NOMO-1 treated with DMSO at 0.1 percent for 48 hours (cell line): ENCODE measurements around the gene NSD1.
A peak's percentile ranks its signal among the peaks of the same experiment; 100 is the strongest.
"Not testable (repeated sequence)": the region's sequence is repeated elsewhere in the genome, so short reads cannot be mapped to it uniquely, and the experiment has no call there.

Experiments used
- DNase-seq: peaks from one replicate; lab custom pipeline; 2025; ENCODE audit not compliant: unreplicated experiment; lab: John Stamatoyannopoulos, UW

NSD1 gene

GRCh38 chr5:177222269-177222668 is 88.7 kb downstream of the NSD1 start:
- DNase-seq, result peak; percentile 20

DNA sequence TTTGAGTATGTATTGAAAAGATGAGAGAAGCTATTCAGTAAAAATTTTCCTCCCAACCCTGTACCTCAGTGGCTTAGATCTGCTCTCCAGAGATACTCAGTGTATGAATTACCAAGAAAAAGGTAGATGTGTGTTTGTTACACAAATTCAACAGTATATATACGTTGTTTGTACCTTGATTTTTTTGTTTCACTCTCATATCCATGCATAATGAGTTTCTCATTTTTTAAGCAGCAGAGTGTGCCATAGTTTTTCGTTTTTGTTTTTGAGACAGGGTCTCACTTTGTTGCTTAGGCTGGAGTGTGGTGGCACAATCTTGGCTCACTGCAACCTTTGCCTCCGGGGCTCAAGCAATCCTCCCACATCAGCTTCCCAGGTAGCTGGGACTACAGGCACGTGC is 92.2 kb downstream of the NSD1 start:
- DNase-seq, result no peak

DNA sequence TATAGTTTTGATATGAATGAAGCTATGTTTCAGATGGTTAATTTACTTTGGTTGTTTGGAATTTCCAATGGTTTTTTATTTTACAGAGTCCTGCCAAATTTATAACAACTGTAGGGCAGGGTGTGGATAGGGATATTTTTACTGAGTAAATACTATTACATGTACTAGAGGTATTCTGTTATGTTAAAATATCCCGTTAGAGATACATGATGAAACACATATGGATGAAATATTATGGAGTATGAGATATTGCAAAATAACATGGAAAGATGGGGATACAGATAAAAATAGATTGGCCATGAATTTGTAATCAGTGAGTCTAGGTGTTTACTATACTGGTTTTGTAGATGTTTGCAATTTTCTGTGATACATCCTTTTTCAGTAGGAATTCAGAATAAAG is 93.3 kb downstream of the NSD1 start:
- DNase-seq, result no peak

DNA sequence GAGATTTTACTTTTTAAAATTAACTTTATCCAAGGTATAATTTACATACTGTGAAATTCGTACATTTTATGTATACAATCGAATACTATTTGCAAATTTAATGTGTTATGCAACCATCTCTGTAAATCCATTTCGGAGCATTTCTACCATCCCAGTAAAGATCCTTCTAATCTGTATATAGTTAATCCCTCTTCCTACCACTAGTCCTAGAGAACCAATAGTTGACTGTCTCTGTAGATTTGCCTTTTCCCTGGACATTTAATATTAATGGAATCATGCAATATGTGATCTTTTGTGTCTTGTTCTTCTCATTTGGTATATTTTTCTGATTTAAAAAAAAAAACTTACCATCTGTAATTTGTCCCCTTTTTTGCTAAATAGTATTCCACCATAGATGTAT is 95.2 kb downstream of the NSD1 start:
- DNase-seq, result no peak

GRCh38 chr5:177230660-177231059 is 97.1 kb downstream of the NSD1 start:
- DNase-seq, result no peak

DNA sequence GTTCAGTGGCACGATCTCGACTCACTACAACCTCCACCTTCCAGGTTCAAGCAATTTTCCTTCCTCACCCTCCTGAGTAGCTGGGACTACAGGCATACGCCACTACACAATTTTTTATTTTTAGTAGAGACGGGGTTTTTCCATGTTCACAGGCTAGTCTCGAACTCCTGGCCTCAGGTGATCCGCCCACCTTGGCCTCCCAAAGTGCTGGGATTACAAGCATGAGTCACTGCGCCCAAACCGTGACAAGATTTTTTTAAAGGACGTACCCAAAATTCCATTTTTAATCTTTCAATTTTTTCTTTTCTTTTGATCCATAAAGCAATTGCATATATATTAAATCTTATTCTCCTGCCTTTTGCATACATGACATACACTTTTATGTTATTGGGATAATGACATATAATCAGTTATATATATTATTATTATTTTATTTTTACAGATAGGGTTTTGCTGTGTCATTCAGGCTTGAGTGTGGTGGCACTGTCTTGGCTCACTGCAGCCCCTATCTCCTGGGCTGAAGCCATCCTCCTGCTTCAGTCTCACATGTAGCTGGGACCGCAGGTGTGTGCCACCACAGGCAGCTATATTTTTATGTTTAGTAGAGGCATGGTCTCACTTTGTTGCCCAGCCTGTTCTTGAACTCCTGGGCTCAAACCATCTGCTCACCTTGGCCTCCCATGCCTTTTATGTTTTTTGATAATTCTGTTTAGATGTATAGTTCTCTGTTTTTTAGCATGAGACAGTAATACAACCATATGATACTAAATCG is 98.1 kb downstream of the NSD1 start:
- DNase-seq, result no peak

- no peak for DNase-seq
Observed at GRCh38 chr5:177232358-177232757, 98.8 kb downstream of the NSD1 start.

DNA sequence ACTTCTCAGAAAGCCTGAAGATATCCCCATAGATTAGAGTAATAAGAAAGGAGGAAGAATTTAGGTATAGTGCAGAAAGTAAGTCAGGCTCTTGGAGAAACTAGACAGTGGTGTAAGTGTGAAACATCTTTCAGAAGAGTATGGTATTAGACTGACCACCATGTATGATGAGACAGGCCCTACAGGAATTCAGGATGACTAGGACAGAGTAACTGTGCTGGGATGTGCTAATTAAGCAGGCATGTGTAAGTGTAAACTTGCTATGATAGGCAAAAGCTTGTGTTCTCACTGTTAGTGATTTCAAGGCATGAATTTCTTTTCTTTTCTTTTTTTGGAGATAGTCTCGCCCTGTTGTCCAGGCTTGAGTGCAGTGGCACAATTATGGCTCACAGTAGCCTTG is 99.2 kb downstream of the NSD1 start:
- DNase-seq, result no peak

DNA sequence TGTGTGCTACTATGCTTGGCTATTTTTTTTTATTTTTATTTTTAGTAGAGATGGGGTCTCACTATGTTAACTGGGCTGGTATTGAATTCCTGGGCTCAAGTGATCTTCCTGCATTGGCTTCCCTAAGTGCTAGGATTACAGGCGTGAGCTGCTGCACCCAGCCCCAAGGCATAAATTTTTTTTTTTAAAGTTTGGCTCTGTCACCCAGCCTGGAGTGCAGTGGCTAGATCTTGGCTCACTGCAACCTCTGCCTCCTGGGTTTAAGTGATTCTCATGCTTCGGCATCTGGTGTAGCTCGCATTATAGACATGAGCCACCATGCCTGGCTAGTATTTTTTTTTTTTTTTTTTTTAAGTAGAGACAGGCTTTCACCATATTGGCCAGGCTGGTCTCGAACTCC is 99.6 kb downstream of the NSD1 start:
- no peak for DNase-seq

GRCh38 chr5:177233802-177234201 is 100.2 kb downstream of the NSD1 start:
- DNase-seq, result no peak

DNA sequence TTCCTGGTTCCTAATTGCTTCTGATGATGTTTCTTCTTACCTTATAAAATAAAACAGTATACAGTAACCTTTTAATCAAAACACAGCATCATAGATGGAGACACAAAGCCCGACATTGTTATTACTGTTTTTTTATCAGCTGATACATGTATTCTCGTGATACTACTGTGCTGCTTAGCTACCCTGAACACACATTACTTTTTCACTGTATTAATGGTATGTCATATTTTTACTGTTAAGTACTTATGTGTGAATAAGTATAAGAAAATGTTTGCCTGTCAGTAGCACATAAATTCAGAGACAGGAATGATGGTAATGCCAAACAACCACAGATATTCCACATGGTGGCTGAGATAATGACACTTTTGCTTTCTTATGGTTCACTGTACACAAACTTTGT is 101.3 kb downstream of the NSD1 start:
- DNase-seq, result no peak

GRCh38 chr5:177241768-177242167 is 108.2 kb downstream of the NSD1 start:
- DNase-seq, result no peak

DNA sequence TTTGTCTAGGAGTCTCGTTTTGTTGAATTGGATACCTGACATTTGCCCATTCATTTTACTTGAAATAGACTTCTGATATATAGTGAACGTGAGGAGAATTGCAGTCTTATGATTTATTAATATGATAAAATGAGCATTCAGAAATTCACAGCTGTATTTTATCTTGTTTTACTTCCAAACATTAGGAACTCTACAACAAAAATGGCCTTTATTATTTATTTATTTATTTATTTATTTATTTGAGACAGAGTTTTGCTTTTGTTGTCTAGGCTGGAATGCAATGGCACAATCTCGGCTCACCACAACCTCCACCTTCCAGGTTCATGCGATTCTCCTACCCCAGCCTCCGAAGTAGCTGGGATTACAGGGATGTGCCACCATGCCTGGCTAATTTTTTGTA is 108.7 kb downstream of the NSD1 start:
- no peak for DNase-seq

- no peak for DNase-seq
Observed at GRCh38 chr5:177249761-177250537, 116.4 kb downstream of the NSD1 start.

DNA sequence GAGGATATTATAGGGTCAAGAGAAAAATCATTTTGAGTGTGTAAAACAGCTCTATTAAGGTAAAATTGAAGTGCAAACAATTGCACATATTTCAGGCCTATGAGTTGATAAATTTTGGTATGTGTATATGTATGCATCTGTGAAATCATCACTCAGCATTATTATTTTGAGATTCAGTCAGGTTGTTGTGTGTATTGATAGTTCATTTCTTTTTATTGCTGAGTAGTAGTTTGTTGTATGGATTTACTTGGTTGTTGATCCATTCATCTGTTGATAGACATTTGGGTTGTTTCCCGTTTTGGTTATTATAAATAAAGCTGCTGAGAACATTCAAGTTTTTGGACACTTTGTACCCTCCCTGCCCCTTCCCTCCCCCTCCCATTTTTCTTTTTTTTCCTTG is 119.7 kb downstream of the NSD1 start:
- DNase-seq, result no peak

DNA sequence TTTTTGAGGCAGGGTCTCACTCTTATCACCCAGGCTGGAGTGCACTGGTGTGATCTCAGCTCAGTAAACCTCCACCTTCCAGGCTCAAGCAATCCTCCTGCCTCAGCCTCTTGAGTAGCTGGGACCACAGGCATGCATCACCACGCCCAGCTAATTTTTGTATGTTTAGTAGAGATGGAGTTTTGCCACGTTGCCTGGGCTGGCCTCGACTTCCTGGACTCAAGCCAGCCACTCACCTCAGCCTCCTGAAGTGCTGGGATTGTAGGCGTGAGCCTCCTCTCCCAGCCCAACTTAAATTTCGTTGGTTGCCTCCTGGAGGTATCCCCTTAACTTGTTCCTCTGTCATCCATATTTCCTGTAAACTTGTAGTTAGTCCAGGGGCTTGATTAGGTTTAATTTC is 122.7 kb downstream of the NSD1 start:
- DNase-seq, result no peak

GRCh38 chr5:177258711-177259110 is 125.1 kb downstream of the NSD1 start:
- DNase-seq, result not testable (repeated sequence)

- DNase-seq, result no peak
Observed at GRCh38 chr5:177260961-177261360, 127.4 kb downstream of the NSD1 start.

DNA sequence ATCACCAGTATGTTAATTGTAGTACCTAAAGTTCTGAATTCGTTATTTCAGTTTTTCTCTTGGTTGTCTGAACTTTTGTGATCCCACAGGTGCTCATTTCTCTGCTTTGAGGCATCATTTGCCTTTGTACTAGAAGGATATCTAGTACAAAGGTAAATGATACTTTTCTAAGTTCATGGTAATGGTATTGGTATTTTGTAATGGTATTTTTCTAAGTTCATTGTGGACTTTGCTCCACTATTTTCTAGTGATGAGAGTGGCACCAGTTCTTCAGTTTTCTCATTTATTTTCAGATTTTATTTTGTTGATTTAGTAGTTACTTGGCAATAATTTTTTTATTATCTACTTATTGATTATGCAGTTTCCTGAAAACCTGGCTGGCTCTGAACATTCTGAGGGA is 127.9 kb downstream of the NSD1 start:
- no peak for DNase-seq

- no peak for DNase-seq
Observed at GRCh38 chr5:177264178-177264577, 130.6 kb downstream of the NSD1 start.

- no peak for DNase-seq
Observed at GRCh38 chr5:177265395-177265794, 131.8 kb downstream of the NSD1 start.

DNA sequence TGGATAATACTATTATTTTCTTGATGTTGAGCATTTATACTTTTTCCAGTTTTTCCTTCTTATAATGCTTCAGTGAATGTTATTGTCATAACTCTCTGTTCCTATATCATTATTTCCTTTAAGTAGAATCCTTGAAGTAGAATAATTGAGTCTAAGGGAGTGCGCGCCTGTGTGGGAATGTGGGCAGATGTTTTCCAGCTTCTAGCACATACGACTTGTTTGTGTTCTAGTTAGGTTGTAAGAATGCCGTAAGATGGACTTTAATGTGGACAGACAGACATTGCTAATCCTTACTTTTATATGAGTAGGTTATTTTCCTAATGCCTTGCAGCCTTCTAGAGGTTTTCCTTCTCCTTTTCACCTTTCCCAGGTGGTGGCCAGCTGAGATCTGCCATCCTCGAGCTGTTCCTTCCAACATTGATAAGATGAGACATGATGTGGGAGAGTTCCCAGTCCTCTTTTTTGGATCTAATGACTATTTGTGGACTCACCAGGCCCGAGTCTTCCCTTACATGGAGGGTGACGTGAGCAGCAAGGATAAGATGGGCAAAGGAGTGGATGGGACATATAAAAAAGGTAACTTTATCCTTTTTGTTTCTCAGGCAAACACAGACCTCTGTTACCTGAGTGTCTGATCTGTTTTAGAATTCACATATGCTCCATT is 135.8 kb downstream of the NSD1 start:
- DNase-seq, result no peak
